Skeletal muscle satellite cell (primary cell): ENCODE results near the gene EHMT1.

ENCODE experiments used
- H3K27me3 ChIP-seq: 2 replicates; pipeline ENCODE4 v1.7.0; 2013; ENCODE audit warnings: low read length; ENCODE audit not compliant: control insufficient read depth, insufficient read depth
- H3K36me3 ChIP-seq: 2 replicates; pipeline ENCODE4 v1.7.0; 2013; ENCODE audit warnings: mild to moderate bottlenecking, control low read depth, low read length; ENCODE audit not compliant: insufficient read depth
- H3K4me1 ChIP-seq: 2 replicates; pipeline ENCODE4 v1.7.0; 2013; ENCODE audit warnings: low read length; ENCODE audit not compliant: control insufficient read depth, insufficient read depth
- H3K4me2 ChIP-seq: 2 replicates; pipeline ENCODE4 v1.7.0; 2013; ENCODE audit warnings: mild to moderate bottlenecking, low read length
- H3K4me3 ChIP-seq: 2 replicates; pipeline ENCODE4 v1.7.0; 2013; ENCODE audit warnings: low read length
- H3K9ac ChIP-seq: 2 replicates; pipeline ENCODE4 v1.7.0; 2013; ENCODE audit warnings: mild to moderate bottlenecking, low read depth, low read length, moderate library complexity
- H3K9me3 ChIP-seq: replicated peaks from 2 replicates; pipeline ENCODE4 v1.7.0; 2013; ENCODE audit warnings: mild to moderate bottlenecking, control low read depth, low read length

Gene EHMT1

GRCh38 chr9:137829260-137829996, 210.6 kb downstream of the EHMT1 start:
- peaks cover 51% of the 10 kb centered on the region for H3K36me3 ChIP-seq
- no peaks in the 10 kb centered on the region for H3K9me3 ChIP-seq
- H3K9ac ChIP-seq, result no peak overlapping the region
- H3K4me1 ChIP-seq, result no peaks in the 10 kb centered on the region
- no peak overlapping the region for H3K4me3 ChIP-seq
- no peak overlapping the region for H3K4me2 ChIP-seq
- H3K27me3 ChIP-seq, result no peaks in the 10 kb centered on the region

- Histone ChIP-seq H3K4me2 (no peak overlapping the region), H3K27me3 (no peaks in the 10 kb centered on the region), H3K9ac (no peak overlapping the region), H3K36me3 (peaks cover 48% of the 10 kb centered on the region), H3K9me3 (no peaks in the 10 kb centered on the region), H3K4me3 (no peak overlapping the region), H3K4me1 (no peaks in the 10 kb centered on the region)
These were observed 213.4 kb downstream of the EHMT1 start for GRCh38 chr9:137832191-137832700.

GRCh38 chr9:137832830-137833590, 214.2 kb downstream of the EHMT1 start:
- Histone ChIP-seq H3K9me3 (no peaks in the 10 kb centered on the region), H3K9ac (no peak overlapping the region), H3K4me3 (no peak overlapping the region), H3K27me3 (no peaks in the 10 kb centered on the region), H3K4me1 (no peaks in the 10 kb centered on the region), H3K36me3 (peaks cover 49% of the 10 kb centered on the region), H3K4me2 (no peak overlapping the region)

GRCh38 chr9:137833721-137834613, 215.2 kb downstream of the EHMT1 start:
- peaks cover 50% of the 10 kb centered on the region for H3K36me3 ChIP-seq
- no peak overlapping the region for H3K4me2 ChIP-seq
- no peaks in the 10 kb centered on the region for H3K4me1 ChIP-seq
- H3K27me3 ChIP-seq, result no peaks in the 10 kb centered on the region
- no peak overlapping the region for H3K9ac ChIP-seq
- no peak overlapping the region for H3K4me3 ChIP-seq
- H3K9me3 ChIP-seq, result no peaks in the 10 kb centered on the region

GRCh38 chr9:137834846-137835546, 216.2 kb downstream of the EHMT1 start:
- Histone ChIP-seq H3K4me3 (no peak overlapping the region), H3K9me3 (no peaks in the 10 kb centered on the region), H3K4me2 (no peak overlapping the region), H3K27me3 (no peaks in the 10 kb centered on the region), H3K4me1 (no peaks in the 10 kb centered on the region), H3K36me3 (peaks cover 43% of the 10 kb centered on the region), H3K9ac (no peak overlapping the region)

- peaks cover 37% of the 10 kb centered on the region for H3K36me3 ChIP-seq
- H3K4me3 ChIP-seq, result no peak overlapping the region
- no peaks in the 10 kb centered on the region for H3K27me3 ChIP-seq
- H3K4me1 ChIP-seq, result no peaks in the 10 kb centered on the region
- H3K9ac ChIP-seq, result no peak overlapping the region
- H3K9me3 ChIP-seq, result no peaks in the 10 kb centered on the region
- H3K4me2 ChIP-seq, result no peak overlapping the region
These were observed 217.5 kb downstream of the EHMT1 start for GRCh38 chr9:137836151-137836830.

- H3K4me3 ChIP-seq, result no peak overlapping the region
- peaks cover 33% of the 10 kb centered on the region for H3K36me3 ChIP-seq
- no peaks in the 10 kb centered on the region for H3K9me3 ChIP-seq
- H3K27me3 ChIP-seq, result no peaks in the 10 kb centered on the region
- H3K9ac ChIP-seq, result no peak overlapping the region
- no peak overlapping the region for H3K4me2 ChIP-seq
- no peaks in the 10 kb centered on the region for H3K4me1 ChIP-seq
These were observed 218.0 kb downstream of the EHMT1 start for GRCh38 chr9:137836831-137837241.

GRCh38 chr9:137837345-137838278, 218.8 kb downstream of the EHMT1 start:
- Histone ChIP-seq H3K4me1 (no peaks in the 10 kb centered on the region), H3K9me3 (no peaks in the 10 kb centered on the region), H3K4me3 (no peak overlapping the region), H3K9ac (no peak overlapping the region), H3K27me3 (no peaks in the 10 kb centered on the region), H3K36me3 (peaks cover 33% of the 10 kb centered on the region), H3K4me2 (no peak overlapping the region)

- Histone ChIP-seq H3K4me1 (no peaks in the 10 kb centered on the region), H3K4me3 (no peak overlapping the region), H3K9ac (no peak overlapping the region), H3K4me2 (no peak overlapping the region), H3K36me3 (peaks cover 27% of the 10 kb centered on the region), H3K9me3 (no peaks in the 10 kb centered on the region), H3K27me3 (no peaks in the 10 kb centered on the region)
These were observed 219.8 kb downstream of the EHMT1 start for GRCh38 chr9:137838576-137838975.

GRCh38 chr9:137843355-137843754, 224.6 kb downstream of the EHMT1 start:
- Histone ChIP-seq H3K36me3 (peaks cover 2% of the 10 kb centered on the region), H3K4me1 (no peaks in the 10 kb centered on the region), H3K9me3 (no peaks in the 10 kb centered on the region), H3K4me2 (no peak overlapping the region), H3K27me3 (no peaks in the 10 kb centered on the region), H3K9ac (no peak overlapping the region), H3K4me3 (no peak overlapping the region)
